C4-2B (cell line): Measurements from ENCODE around the gene TRIM39.

Experiments
- ZFX ChIP-seq: fragments of 450-650 bp; IDR thresholded peaks from 2 replicates; pipeline ENCODE4 v1.6.1; 2017
- TF ChIP-seq, protein P1 (sequence below): fragments of 450-650 bp; conservative IDR thresholded peaks from 2 replicates; pipeline ENCODE4 v1.5.1; 2017; ENCODE audit warnings: mild to moderate bottlenecking

DNA sequence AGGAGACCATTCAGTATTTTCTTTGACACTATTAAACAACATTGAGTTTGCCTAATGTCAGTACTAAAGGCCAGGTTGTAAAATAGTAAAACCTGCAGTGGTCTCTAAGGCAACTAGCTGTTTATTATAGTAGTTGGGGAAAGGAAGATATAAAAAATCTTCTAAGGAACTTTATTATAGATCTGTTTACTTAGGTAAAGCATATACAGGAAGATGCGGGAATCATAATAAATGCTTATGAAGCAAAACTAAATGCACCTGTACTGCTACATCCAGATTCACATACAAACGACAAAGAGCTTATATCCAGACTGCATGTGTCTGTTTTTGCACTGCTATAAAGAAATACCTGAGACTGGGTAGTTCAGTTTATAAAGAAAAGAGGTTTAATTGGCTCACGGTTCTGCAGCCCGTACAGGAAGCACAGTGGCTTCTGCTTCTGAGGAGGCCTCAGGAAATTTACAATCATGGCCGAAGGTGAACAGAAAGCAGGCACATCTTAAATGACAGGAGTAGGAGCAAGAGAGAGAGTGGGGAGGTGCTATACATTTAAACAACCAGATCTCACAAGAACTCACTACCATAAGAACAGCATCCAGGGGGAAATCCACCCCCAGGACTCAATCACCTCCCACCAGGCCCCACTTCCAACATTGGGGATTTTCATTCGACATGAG is 8.7 kb upstream of the TRIM39 start:
- TF ChIP-seq, protein P1, sequence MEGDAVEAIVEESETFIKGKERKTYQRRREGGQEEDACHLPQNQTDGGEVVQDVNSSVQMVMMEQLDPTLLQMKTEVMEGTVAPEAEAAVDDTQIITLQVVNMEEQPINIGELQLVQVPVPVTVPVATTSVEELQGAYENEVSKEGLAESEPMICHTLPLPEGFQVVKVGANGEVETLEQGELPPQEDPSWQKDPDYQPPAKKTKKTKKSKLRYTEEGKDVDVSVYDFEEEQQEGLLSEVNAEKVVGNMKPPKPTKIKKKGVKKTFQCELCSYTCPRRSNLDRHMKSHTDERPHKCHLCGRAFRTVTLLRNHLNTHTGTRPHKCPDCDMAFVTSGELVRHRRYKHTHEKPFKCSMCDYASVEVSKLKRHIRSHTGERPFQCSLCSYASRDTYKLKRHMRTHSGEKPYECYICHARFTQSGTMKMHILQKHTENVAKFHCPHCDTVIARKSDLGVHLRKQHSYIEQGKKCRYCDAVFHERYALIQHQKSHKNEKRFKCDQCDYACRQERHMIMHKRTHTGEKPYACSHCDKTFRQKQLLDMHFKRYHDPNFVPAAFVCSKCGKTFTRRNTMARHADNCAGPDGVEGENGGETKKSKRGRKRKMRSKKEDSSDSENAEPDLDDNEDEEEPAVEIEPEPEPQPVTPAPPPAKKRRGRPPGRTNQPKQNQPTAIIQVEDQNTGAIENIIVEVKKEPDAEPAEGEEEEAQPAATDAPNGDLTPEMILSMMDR: no peak
- TF ChIP-seq ZFX: no peak
